ENCODE results near the gene UPK3A. TPM values are rescaled to one million over a fixed set of nuclear protein-coding genes. Genes with fewer than 3 reads are reported as not detected.

Gene UPK3A
- total RNA-seq, 4 donors from 2014 or later: not detected

- DNase-seq (ENCODE audit: low spot score in 2 of 2): no peak
- H3K9me3 ChIP-seq: no peaks in the 10 kb centered on the region
- no peaks in the 10 kb centered on the region for H3K27me3 ChIP-seq
- H3K36me3 ChIP-seq: no peaks in the 10 kb centered on the region
- no peak for TF ChIP-seq EP300 (IDR thresholded peaks at IDR 0.05)
- no peak for TF ChIP-seq POLR2AphosphoS5 (IDR thresholded peaks at IDR 0.05)
- TF ChIP-seq, protein P1, sequence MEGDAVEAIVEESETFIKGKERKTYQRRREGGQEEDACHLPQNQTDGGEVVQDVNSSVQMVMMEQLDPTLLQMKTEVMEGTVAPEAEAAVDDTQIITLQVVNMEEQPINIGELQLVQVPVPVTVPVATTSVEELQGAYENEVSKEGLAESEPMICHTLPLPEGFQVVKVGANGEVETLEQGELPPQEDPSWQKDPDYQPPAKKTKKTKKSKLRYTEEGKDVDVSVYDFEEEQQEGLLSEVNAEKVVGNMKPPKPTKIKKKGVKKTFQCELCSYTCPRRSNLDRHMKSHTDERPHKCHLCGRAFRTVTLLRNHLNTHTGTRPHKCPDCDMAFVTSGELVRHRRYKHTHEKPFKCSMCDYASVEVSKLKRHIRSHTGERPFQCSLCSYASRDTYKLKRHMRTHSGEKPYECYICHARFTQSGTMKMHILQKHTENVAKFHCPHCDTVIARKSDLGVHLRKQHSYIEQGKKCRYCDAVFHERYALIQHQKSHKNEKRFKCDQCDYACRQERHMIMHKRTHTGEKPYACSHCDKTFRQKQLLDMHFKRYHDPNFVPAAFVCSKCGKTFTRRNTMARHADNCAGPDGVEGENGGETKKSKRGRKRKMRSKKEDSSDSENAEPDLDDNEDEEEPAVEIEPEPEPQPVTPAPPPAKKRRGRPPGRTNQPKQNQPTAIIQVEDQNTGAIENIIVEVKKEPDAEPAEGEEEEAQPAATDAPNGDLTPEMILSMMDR (IDR thresholded peaks at IDR 0.05): no peak
- no peak for TF ChIP-seq POLR2A (IDR thresholded peaks at IDR 0.05)
- H3K4me3 ChIP-seq: no peak overlapping the region
- no peak overlapping the region for H3K27ac ChIP-seq
- H3K4me1 ChIP-seq: peaks cover 4% of the 10 kb centered on the region
- 72% methylated on average over 6 of the region's 6 CpGs for WGBS
These were observed 20.2 kb downstream of the UPK3A start for GRCh38 chr22:45304971-45305370.

- H3K9me3 ChIP-seq: no peaks in the 10 kb centered on the region
- peaks cover 10% of the 10 kb centered on the region for H3K4me1 ChIP-seq
- no peak overlapping the region for H3K27ac ChIP-seq
- no peaks in the 10 kb centered on the region for H3K27me3 ChIP-seq
- H3K4me3 ChIP-seq: no peak overlapping the region
- WGBS: 76% methylated on average over 6 of the region's 6 CpGs
- DNase-seq (ENCODE audit: low spot score in 2 of 2): no peak
- TF ChIP-seq, protein P1 (IDR thresholded peaks at IDR 0.05): no peak
- no peak for TF ChIP-seq EP300 (IDR thresholded peaks at IDR 0.05)
- no peak for TF ChIP-seq POLR2AphosphoS5 (IDR thresholded peaks at IDR 0.05)
- TF ChIP-seq POLR2A (IDR thresholded peaks at IDR 0.05): no peak
- no peaks in the 10 kb centered on the region for H3K36me3 ChIP-seq
These were observed 20.8 kb downstream of the UPK3A start for GRCh38 chr22:45305456-45306075.

GRCh38 chr22:45306139-45306538 lies 21.4 kb downstream of the UPK3A start:
- Histone ChIP-seq H3K9me3 (no peaks in the 10 kb centered on the region), H3K27me3 (no peaks in the 10 kb centered on the region), H3K4me3 (no peak overlapping the region), H3K36me3 (no peaks in the 10 kb centered on the region), H3K27ac (no peak overlapping the region), H3K4me1 (peaks cover 15% of the 10 kb centered on the region)
- TF ChIP-seq EP300 (IDR thresholded peaks at IDR 0.05): no peak
- DNase-seq (ENCODE audit: low spot score in 2 of 2): no peak
- 96% methylated on average over 8 of the region's 9 CpGs for WGBS

DNA sequence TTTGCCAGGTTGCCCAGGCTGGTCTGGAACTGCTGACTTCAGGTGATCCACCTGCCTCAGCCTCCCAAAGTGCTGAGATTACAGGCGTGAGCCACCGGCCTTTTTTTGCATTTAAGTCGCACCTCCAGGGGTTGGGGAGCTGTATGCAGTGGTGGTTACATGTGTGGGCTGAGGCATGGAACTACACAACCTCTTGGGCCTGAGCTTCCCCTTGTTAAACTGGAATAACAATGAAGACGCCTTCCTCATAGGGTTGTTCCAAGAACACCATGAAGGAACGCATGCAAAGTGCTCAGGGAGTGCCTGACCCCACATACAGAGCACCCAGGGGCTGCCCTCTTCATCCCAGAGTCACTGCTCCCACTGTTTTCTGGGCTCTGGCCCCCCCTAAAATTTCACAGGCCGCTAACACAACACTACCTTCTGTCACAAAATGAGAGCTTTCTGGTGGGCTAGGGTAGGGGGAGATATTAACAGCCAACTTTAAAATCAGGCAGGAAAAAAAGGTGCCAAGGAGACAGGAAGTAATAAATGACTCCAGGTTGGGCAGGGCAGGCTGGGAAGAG lies 23.7 kb downstream of the UPK3A start:
- H3K27ac ChIP-seq: no peak overlapping the region
- DNase-seq (ENCODE audit: low spot score in 2 of 2): no peak
- H3K36me3 ChIP-seq: no peaks in the 10 kb centered on the region
- H3K27me3 ChIP-seq: no peaks in the 10 kb centered on the region
- H3K4me1 ChIP-seq: peaks cover 21% of the 10 kb centered on the region
- H3K9me3 ChIP-seq: no peaks in the 10 kb centered on the region
- WGBS: 79% methylated on average over 5 of the region's 6 CpGs
- no peak for TF ChIP-seq POLR2A (IDR thresholded peaks at IDR 0.05)
- TF ChIP-seq, protein P1 (IDR thresholded peaks at IDR 0.05): no peak
- TF ChIP-seq EP300 (IDR thresholded peaks at IDR 0.05): no peak
- TF ChIP-seq POLR2AphosphoS5 (IDR thresholded peaks at IDR 0.05): no peak
- H3K4me3 ChIP-seq: no peak overlapping the region

GRCh38 chr22:45308957-45309421 lies 24.2 kb downstream of the UPK3A start:
- H3K4me3 ChIP-seq: peak overlapping the region; percentile 93
- DNase-seq (ENCODE audit: low spot score in 2 of 2): no peak
- H3K27me3 ChIP-seq: no peaks in the 10 kb centered on the region

More at GRCh38 chr22:45308957-45309421, 24.2 kb downstream of the UPK3A start:
- H3K36me3 ChIP-seq: no peaks in the 10 kb centered on the region
- H3K4me1 ChIP-seq: peaks cover 26% of the 10 kb centered on the region
- 54% methylated on average over 25 of the region's 25 CpGs for WGBS
- no peaks in the 10 kb centered on the region for H3K9me3 ChIP-seq
- TF ChIP-seq, protein P1 (IDR thresholded peaks at IDR 0.05): no peak
- TF ChIP-seq EP300 (IDR thresholded peaks at IDR 0.05) (no peak), POLR2A (IDR thresholded peaks at IDR 0.05) (no peak), POLR2AphosphoS5 (IDR thresholded peaks at IDR 0.05) (no peak)
- H3K27ac ChIP-seq: peak overlapping the region; percentile 74
